HT1080 (cell line): ENCODE measurements around the gene RIPOR1. TPM values are rescaled to one million over a fixed set of nuclear protein-coding genes. Genes with fewer than 3 reads are reported as not detected.

Experiments
- DNase-seq: peaks from one replicate; pipeline ENCODE4 v3.0.0-alpha.2; 2015; ENCODE audit warnings: low read depth
- small RNA-seq: library from RNA; depleted of rRNA; stranded (forward); fragments of <200 nt; gene quantifications from one replicate; pipeline ENCODE3, GENCODE V24; 2014
- total RNA-seq: library from RNA; depleted of rRNA; stranded (reverse); fragments of >200 nt; shearing (Covaris generic); gene quantifications from 2 replicates; pipeline ENCODE4 v1.2.3, GENCODE V29; 2014; rRNA removed

Gene RIPOR1
- total RNA-seq, 1 experiment from 2014 or later, result 17.2 TPM

DNA sequence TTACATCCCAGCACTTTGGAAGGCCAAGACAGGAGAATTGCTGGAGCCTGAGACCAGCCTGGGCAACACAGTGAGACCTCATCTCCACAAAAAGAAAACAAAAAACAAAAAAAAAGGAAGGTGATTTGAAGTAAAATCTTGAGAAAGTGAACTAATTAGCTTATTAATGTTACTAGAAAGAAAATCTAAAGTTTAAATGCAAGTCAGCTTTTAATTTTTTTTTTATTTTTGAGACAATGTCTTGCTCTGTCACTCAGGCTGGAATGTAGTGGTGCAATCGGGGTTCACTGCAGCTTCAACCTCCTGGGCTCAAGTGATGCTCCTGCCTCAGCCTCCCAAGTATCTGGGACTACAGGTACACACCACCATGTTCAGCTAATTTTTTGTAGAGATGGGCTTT lies 30.2 kb downstream of the RIPOR1 start:
- no peak for DNase-seq

DNA sequence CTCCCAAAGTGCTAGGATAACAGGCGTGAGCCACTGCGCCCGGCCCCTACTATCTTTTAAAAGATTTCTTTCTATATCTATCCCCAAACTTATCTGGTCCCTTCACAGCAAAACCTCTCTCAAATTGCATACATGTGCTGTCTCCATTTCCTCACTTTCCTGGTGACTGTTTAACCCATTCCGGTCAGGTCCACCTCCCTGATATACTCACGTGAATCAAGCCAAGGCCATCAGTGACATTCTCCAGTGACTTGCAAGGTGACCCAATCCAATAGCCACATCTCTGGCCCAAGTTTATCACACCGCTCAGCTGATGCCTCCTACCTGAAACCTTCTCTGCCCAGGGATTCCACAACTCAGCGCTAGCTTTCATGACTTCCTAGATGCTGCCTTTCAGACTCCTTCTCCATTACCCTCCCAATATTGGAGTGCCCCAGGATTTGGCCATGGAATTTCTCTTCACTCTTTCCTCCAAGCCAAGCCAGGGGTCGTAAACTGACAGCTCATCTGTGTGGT lies 32.3 kb downstream of the RIPOR1 start:
- DNase-seq, result no peak

DNA sequence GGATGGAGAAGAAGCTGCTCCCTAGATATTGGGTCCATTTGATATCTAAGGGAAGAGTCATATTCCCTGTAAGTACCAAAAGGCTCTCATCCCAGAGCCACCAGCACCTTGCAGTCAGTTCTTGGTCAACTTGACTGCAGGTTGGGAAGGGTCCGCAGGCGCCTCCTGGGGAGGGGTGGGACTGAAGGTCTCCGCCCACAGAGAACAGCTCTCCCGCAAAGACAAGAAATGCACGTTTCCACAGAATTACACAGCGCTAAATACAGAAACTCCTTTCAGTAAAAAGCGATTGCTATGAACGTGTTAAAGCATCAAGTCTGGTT lies 32.8 kb downstream of the RIPOR1 start:
- DNase-seq, result no peak

DNA sequence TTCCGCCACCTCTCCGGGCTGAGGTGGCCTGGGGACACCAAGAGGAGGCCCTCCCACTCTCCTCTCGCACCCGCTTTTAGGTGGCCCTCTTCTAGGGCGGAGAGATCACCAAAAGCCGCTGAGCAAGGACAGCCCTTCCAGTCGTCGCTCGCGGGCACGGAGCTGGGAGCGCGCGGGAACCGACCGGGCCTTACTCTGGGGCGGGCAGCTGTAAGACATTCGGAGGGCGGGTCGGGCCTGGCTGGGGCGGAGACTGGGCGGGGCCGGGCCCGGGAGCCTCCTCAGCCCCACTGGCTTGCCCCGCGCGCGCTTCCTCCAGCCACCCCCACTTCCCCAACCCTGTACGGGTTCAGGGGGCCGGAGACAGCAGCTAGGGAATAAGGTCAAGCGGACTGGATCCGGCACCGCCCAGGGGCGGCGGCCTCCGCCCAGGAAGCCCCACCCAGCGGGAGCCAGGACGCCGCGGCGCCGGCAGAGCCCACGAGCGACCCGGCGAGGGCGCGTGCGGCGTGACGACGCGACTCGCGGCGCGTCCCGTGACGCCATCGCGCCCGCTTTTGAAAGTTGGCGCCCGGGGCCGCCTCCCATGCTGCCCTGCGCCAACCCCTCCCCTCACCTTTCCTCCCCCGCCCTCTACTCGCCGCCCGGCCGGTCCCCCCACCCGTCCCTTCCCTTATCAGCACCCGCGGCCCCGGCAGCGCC lies 33.3 kb downstream of the RIPOR1 start:
- peak; percentile 98 for DNase-seq

DNA sequence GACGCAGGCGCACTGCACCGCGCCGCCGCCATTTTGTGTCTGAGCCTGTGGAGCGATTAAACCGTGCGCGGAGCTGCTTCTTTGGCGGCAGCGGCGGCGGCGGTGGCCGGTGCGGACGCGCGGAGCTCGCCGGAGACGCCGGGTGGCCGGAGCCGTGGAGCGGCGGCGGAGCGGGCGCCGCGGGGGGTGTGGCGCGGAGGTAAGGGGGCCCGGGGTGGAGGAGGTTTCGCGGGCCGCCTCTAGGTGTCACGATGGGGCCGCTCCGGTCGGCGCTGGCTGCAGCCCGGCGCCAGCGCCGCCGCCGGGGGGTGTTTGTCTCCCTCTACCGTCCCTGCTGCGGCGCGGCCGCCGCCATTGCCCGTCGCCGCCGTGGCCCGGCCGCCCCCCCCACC lies 33.9 kb downstream of the RIPOR1 start, which contains the start of gene CTCF:
CTCF (plus strand) TSS at position 1 of the 392 bp plus-strand sequence. CDS start 48,307 bp downstream, outside the sequence.
- peak; percentile 72 for DNase-seq

DNA sequence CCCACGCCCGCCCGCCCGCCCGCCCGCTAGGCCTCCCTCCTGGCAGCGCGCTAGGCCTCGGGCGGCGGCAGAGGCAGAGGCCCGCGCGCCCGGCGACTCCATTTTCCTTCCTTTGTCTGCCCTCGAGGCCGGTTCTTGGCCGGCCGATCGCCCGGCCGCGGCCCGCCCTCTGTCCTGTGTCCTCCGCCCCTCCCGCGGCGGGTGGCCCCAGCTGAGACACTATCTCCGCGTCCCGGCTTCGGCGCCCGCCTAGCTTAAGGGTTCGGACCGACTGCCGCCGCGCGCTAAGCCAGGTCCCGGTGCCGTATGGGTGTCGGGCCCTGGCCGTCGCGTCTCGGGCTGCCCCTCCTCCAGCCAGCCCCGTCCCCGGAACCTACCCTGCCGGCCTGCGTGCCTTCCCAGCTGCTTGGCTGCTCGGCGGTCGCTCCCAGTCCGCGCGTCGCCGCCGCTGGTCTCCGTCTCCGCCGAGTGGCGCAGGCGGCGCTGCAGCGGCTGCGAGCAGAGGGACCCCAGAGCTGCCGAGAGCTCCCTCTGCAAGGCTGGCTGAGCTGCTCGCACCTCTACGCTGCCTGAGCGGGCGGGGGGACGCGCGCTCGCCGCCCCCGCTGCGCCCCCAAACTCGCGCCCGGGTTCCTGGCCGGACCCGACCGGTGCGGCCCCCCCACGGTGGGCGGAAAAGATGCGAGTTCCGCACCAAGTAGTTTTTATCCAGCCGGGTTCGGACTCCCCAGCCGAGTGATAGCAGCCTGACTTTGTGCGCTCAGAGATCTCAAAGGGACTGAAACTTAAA lies 34.5 kb downstream of the RIPOR1 start:
- peak; percentile 48 for DNase-seq

DNA sequence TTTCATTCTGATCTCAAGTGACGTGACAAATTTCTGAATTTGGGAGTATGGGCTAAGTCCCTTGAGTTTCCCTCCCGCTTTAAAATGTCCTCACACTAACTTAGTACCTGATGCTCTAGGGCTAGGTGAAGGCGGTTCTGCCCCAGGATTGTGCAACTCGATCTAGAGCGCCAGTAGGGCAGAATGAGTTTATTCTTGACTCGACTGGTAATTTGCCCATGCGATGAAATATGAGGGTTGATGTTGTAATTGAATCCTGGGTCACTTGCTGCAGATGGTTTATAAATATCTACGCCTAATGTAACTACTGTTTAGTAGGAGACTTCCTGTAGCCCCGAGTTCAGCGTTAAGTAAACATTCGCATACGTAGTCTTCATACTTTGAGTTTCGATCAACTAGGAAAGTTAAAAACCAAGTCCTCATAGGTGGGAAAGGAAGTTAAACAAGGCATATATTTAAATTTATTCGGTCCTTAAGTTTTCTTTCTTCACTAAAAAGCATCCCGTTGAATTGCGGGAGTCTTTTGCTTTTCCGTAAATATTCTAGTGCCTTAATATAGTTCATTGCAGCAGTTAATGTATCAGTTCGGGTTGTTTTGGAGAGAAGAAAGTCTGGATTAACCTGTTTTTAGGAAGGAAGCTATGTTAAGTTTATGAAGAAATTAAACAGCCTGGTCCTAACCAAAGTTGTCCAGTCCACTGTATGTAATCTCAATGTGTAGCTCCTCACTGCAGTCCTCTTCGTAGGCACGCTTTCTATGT lies 35.3 kb downstream of the RIPOR1 start:
- DNase-seq, result peak; percentile 34

DNA sequence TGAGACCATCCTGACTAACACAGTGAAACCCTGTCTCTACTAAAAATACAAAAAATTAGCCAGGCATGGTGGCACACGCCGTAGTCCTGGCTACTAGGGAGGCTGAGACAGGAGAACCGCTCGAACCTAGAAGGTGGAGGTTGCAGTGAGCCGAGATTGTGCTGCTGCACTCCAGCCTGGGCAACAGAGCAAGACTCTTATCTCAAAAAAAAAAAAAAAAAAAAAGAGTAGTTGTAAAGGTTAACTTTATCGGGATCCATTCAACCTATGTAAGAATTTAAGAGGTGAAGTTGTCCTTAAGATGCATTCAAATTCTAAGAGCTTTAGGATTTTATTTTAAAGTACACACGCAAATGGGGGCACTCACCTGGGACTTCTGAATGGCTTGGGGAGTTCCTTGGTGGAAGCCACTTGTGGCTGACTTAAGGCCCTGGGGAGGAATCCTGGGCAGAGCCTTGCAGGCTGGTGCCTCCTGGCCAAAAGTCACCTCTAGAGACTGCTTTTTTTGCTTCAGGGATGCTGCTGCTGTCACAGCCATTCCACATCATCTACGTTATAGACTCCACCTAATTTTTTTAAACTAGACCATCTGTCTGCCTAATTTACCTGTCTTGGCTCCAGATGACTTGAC lies 37.0 kb downstream of the RIPOR1 start:
- DNase-seq, result no peak

DNA sequence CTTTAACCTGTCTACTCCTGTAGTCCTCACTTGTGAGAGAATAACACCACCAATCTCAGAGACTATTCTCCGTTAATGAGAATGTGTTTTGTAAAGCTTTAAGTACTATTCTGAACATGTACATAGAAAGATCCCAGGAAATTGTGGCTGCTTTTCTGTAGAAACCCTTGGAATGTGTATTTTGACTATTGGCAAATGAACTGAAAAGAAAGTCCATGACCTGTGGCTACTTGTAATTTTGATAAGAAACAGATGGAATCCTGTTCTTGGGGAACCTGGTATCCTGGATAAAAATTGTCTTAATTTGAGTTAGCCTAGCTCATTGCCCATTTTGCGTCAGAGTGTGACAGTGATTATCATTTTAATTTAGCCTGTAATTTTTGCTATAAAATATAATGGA lies 42.8 kb downstream of the RIPOR1 start:
- no peak for DNase-seq

DNA sequence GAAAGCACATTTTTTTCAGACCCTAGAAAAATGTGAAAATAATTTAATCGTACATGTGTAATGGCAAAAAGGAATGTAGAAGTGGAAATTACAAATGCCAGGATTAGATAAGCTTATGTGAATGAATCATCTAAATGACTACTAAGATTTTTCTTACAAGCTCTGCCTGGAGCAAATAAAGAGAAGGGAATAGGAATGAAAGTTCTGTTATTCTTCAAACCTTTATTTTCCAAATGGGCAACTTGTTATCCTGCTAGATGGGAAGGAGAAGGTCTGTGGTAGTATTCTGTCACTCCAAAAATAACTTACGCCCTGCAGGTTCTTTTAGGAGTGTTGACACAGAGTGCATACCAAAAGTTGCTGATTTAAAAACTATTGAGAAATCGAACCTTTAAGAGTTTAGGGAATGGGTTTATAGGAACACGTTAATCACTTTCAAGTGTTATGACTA lies 43.4 kb downstream of the RIPOR1 start:
- DNase-seq, result no peak

DNA sequence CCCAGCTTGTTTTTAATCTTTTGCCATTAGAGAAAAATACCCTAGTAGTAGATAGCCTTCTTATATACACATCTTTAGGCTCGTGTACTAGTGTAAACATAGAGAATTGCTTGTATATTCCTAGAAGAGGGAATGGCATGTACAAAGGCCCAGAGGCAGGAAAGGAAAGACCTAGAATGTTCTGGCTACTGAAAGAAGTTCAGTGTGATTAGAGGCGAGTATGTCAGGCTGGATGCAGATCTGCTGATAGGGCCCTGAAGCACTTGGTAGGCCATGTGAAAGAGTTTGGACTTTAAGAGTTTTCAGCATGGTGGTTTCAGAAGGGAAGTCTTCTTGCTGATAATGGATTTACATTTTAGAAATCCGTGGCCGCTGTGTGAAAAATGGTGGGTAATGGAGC lies 51.1 kb downstream of the RIPOR1 start:
- no peak for DNase-seq

DNA sequence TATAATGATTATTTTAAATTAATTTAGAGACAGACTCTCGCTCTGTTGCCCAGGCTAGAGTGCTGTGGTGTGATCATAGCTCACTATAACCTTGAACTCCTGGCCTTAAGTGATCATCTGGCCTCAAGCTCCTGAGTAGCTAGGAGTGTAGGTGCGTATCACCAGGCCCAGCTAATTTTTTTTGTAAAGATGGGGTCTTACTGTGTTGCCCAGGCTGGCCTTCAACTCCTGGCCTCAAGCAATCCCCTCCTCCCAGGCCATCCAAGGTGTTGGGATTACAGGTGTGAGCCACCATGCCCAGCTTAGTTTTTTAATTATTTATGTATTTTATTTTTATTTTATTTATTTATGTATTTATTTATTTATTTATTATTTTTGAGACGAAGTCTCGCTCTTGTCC lies 51.6 kb downstream of the RIPOR1 start:
- no peak for DNase-seq

DNA sequence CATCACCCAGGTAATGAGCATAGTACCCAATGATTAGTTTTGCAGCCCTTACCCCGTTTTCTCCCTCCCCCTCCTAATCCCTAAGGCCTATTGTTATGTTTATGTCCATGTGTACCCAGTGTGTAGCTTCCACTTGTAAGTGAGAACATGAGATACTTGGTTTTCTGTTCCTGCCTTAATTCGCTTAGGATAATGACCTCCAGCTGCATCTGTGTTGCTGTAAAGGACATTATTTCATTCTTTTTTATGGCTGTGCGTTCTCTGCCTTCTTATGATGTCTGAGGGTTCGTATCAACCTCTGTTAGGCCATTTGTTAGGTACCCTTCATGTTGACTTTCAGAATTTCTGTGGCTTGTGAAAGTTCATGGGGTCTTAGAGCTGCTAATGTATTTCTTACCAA lies 64.7 kb downstream of the RIPOR1 start:
- DNase-seq, result no peak

DNA sequence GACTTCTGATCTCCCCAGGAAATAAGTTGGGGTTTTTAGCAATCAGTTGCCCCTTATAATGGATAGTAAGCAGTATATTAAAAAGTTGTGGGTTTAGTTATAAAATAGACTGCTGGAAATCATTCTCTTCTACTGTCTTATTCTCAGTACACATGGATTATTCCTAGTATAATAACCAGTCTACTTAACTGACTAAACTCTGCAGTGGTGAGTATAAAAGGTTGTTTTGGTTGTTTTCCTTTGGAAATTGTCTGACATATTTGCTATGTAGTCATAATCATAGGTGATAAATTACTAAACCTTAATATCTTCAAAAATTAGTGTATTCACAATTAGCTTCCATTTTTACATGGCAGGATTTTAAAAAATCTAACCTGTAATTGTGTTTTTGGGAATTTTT lies 65.1 kb downstream of the RIPOR1 start:
- no peak for DNase-seq

DNA sequence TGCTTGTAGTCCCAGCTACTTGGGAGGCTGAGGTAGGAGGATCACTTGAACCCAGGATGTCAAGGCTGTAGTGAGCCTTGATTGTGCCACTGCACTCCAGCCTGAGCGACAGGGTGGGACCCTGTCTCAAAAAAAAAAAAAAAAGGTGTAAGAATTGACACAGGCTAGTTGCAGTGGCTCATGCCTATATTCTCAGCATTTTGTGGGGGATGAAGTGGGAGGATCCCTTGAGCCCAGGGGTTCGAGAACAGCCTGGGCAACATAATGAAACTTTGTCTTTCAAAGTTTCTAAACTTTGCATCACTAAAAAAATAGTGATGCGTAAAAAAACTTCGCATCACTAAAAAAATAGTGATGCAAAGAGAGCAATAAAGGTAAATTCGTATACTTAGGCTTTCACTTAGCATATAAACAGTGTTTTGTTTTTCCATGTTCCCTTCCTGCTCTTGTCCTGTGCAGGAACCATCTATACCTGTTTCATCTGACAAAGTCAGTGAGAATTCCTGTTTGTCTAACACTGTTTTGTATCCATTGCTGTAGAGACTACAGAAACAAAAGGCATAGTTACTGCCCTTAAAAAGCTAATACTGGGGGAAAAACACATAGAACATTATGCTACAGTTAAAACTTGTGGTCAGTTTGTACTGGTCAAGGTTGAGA lies 65.8 kb downstream of the RIPOR1 start:
- no peak for DNase-seq

DNA sequence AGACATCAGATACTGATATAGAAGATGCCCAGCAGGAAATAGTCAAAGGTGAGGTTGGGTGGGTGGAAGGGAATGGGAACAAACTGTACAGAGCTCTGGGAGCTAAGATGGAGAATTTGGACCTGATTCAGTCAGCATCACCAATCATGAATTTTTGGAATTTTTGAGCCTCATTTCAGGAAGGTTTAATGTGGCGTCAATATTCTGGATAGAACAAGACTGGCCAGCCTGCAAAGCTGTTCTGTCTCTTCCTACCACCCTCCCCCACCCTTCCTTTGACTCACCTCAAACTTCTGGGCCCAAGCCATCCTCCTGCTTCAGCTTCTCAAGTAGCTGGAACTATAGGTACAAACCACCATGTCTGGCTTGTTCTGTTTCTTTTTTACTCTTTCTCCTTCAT lies 66.3 kb downstream of the RIPOR1 start:
- DNase-seq, result peak; percentile 53

Small RNA genes within 50 kb of the gene (small RNA-seq; reads per million reads assigned to genes)
- not detected for gene AC027682.3

Other genes starting within 250 kb of the RIPOR1 start
- 1.8 and 3.7 TPM in 2 replicates for gene PLEKHG4, start 249.3 kb upstream of the RIPOR1 start, total RNA-seq
- gene KCTD19, start 202.1 kb upstream of the RIPOR1 start, total RNA-seq, result not detected in 2 replicates
- not detected in 2 replicates for gene LRRC36, start 202.0 kb upstream of the RIPOR1 start, total RNA-seq
- gene TPPP3, start 135.3 kb upstream of the RIPOR1 start, total RNA-seq, result not detected in 2 replicates
- gene ZDHHC1, start 112.4 kb upstream of the RIPOR1 start, total RNA-seq, result 2.6 and 4.1 TPM in 2 replicates
- 0.94 and 1.0 TPM in 2 replicates for gene HSD11B2, start 97.7 kb upstream of the RIPOR1 start, total RNA-seq
- 89.7 and 108 TPM in 2 replicates for gene ATP6V0D1, start 47.7 kb upstream of the RIPOR1 start, total RNA-seq
- gene AGRP, start 45.3 kb upstream of the RIPOR1 start, total RNA-seq, result not detected in 2 replicates
- gene CTCF, start 33.7 kb downstream of the RIPOR1 start, total RNA-seq, result 44.4 and 53.8 TPM in 2 replicates
- gene CARMIL2, start 116.3 kb downstream of the RIPOR1 start, total RNA-seq, result 4.3 and 12.0 TPM in 2 replicates
- gene ACD, start 131.4 kb downstream of the RIPOR1 start, total RNA-seq, result 39.8 and 47.9 TPM in 2 replicates
- gene PARD6A, start 132.1 kb downstream of the RIPOR1 start, total RNA-seq, result 2.8 and 3.8 TPM in 2 replicates
- 25.6 and 26.2 TPM in 2 replicates for gene ENKD1, start 137.9 kb downstream of the RIPOR1 start, total RNA-seq
- 0.27 and 2.5 TPM in 2 replicates for gene C16orf86, start 138.0 kb downstream of the RIPOR1 start, total RNA-seq
- gene GFOD2, start 190.5 kb downstream of the RIPOR1 start, total RNA-seq, result 20.4 and 24.4 TPM in 2 replicates